TTC549 (cell line): ENCODE data around the gene CHAD.
A peak's percentile ranks its signal among the peaks of the same experiment; 100 is the strongest.

Experiments
- FAIRE-seq: peaks from 2 replicates; lab custom pipeline; 2012; peaks lifted over from hg19 to GRCh38; lab: Jason Lieb, UNC

CHAD gene

DNA sequence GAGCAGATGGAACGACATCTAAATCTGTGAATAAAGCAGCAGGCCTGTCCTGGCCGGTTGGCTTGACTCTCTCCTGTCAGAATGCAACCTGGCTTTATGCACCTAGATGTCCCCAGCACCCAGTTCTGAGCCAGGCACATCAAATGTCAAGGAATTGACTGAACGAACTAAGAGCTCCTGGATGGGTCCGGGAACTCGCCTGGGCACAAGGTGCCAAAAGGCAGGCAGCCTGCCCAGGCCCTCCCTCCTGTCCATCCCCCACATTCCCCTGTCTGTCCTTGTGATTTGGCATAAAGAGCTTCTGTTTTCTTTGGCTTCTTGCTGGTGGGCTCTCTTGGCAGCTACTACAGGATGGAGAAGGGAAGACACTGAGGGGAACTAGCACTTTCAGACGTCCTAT lies 5.8 kb upstream of the CHAD start:
- FAIRE-seq = no peak

DNA sequence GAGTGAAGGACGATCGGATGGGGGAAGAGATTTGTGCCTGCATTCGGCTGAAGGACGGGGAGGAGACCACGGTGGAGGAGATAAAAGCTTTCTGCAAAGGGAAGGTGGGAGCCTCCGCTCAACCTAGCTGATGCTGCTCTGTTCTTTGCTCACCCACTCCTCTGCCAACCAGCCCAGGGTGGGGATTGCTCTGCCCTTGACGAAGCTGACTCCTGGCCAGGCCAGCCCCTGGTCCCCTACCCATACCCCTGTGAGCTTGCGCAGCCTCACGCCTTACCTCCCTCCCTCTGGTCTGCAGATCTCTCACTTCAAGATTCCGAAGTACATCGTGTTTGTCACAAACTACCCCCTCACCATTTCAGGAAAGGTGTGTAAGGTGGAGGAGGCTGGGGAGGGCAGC lies 5.2 kb upstream of the CHAD start:
- no peak for FAIRE-seq

DNA sequence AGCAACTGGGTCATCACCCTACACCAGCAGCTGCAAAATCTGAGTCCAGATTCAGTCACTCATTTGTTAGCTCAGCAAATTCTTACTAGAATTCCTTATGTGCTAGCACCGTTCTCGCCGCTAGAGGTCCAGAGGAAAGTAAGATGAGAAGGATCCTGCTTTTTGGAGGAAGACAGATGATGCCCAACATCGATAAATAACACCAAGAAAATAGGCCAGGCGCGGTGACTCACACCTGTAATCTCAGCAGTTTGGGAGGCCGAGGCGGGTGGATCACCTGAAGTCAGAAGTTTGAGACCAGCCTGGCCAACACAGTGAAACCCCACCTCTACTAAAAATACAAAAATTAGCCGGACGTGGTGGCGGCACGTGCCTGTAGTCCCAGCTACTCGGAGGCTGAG lies 4.1 kb upstream of the CHAD start:
- FAIRE-seq = peak; percentile 77

DNA sequence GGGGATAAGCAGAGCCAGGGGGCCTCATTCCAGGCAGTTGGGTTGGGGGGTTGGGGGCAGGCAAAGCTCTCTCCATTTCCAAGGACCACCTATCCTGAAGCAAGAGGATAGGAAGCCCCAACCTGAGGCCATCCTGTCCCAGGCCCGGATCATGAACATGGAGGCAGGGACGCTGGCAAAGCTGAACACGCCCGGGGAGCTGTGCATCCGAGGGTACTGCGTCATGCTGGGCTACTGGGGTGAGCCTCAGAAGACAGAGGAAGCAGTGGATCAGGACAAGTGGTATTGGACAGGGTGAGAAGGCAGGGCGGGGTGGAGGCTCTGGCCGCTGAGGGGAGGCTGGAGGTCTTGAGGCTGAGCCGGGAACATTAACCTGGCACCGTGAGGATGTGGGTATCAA lies 3.6 kb upstream of the CHAD start:
- FAIRE-seq = no peak

DNA sequence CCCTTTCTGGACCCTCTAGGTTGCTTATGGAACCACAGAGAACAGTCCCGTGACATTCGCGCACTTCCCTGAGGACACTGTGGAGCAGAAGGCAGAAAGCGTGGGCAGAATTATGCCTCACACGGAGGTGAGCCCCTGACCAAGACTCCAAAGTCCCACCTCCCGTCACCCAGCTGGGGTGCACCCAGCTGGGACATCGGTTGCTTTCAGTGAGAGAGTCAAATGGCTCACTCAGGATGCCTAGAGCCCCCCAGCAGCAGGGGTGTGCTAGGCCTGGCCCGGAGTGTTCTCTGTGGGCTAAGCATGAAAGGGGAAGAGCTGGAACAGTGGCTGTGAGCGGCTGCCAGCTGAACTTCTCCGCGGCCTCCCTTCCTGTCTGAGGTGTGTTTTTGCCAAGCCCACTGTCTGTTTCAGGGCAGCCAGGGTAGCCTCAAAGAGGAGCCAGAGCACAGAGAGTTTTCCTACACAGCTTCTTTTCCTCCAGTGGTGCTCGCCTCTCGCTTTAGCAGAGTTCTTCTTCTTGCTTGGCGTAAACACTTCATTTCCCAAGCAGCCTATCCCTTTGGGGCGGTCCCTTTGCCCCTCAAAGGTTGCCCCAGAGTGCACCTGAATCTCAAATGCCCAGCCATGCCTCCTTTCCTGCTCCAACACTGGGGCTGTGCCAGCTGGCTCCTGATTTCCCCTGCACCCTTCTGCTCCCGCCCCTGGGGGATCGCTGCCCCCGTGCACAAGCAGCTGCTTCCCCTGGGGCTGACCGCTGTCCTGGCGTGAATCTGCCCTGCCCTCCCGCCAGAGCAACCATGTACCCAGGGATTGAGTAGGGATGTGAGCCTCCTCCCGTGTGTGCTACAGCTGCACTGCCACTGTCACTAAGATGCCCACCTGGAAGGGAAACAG lies 2.6 kb upstream of the CHAD start:
- no peak for FAIRE-seq

DNA sequence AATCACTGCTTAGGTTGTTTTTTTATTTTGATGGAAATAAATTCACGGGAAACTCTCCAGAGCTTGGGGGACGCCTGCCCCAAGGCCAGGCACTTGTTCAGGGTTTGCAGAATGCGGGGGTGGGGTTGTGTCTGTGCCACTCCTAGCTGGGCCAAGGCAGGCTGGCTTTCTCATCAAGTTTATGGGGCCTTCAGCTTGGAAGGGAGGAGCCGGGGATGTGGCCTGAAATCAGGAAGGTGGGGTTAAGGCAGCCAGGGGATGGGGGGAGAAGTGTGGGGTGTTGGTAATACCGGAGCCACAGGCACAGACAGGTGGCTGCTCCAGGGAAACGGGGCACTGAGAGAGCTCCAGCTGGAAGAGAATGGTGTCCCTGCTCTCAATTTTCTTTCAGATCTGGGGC lies 1.7 kb upstream of the CHAD start:
- no peak for FAIRE-seq

DNA sequence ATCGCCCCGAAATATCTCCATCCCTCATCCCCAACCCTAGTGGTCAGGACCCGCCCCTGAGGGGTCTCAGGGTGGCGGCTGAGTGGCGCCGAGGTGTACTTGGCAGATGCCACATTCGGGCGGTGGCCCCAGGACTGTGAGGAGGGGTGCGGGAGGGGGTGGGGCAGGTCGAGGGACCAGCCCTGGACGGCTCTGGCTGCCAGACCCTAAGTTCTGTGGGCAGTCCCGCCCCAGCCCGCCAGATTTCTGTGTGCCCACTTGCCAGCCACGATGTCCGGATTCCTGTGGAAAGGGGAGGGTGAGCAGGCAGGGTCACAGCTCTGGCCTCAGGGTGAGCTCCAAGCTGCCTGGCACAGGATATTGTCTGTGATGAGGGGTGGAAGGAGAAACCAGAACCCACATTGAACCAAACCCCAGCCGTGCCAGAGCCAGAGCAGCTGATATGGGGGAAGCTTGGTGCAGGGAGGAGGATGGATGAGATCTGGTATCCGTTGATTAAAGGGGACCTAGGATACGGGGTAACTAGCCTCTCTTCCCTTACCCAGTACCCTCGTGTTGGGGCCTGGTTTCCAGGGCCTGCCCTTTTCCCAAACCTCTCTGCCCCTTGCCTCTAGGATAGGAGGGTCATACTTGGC lies 1.1 kb upstream of the CHAD start:
- no peak for FAIRE-seq

DNA sequence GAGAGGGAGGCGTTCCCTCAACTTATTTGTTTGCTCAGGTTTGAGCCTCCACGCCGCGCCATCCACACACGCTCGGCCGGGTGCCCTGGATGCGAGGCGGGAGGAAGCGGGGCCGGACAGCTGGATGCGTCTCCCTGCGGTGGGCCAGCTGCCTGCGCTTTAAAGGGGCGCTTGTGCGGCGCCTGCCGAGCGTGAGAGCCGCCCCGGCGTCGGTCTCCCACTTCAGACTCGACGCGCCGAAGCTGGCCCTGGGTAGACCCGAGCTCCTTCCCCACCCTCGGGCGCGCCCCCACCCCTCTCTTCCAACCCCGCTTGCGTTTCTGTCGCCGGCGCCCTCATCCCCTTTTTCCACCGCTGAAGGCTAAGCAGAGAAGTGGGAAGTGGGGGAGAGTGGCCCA lies 527 bp upstream of the CHAD start:
- no peak for FAIRE-seq

DNA sequence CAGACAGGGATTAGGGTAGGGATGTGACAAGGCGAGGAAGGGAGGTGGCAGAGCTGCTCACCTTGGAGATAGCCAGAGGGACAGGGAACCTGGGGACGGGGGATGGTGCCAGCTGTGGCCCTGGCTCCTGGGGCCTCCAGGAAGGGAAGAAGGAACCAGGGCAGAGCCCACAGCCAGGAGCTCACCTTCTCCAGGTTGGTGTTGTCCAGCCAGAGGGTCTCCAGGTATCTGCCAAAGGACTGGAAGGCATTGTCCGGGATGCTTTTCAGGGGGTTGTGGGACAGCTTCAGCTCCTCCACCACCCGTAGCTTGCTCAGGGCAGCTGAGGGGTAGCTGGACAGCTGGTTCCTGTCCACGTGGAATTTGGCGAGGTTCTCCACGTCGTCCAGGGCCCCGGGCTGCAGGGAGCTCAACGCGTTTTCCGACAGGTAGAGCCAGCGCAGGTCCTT lies 801 bp downstream of the CHAD start:
- FAIRE-seq = no peak

DNA sequence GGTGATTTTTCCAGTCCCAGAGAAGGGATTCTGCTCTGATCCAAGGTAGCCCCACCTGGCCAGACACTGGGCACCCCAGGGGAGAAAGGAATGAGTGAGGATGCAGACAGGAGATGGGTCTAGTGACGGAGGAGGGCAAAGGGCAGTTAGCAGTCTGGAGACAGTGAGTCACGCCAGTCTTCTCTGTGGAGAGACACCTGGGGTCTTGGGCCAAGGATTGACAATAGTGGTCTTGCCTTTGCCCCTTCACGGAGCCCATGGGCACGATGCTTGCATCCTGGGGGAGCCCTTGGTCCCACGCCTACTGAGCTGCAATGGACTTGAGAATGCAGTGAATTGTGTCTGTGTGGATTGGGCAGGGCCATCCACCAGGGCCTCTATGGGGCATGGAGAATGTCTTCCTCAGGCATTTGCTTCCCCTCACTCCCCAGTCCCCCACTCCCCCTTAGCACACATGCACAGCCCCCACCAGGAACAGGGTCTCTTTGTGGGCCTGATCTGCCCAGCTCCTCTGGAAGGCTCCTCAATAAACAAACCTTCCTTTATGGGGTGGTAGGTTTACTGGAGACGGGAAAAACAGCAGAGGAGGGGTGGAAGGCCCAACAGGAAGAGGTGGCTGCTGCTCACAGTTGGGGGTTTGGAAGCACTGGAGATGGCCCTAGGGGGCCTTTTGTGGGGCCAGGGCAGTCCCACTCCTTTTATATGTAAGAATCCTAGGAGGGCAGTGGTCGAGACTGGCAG lies 1.4 kb downstream of the CHAD start:
- FAIRE-seq = no peak

DNA sequence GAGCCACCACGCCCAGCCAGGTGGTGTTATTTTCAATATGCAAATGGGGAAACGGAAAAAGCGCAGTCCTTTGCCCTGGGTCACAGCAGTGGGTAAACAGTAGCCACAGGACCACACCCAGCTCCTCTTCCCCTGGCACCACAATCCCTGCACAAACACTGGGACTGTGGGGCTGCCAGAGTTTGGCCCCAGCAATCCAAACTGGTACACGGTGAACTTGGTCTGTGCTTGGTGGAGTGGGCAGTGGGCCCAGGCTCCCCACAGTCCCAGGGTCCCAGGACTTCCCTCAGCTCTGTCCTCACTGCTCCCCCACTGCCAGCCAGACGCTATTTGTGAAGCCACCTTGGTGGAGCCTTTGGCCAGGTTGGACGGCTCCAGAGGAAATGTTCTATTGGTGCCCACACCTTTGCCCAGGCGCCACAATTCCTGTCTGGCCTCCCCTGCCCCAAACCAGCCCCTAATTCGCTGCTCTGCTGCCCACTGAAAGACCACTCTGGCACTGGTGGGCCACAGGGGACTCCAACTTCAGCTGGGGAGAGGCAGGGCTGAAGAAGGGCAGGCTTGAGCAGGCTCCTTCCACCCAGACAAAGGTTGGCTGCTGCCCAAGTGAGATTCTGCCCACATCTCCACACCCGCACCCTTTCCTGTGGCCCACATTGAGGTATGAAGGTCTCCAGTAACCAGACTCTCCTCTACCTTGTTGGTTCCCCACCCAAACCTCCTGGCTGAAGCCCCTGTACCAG lies 2.1 kb downstream of the CHAD start:
- FAIRE-seq = no peak

DNA sequence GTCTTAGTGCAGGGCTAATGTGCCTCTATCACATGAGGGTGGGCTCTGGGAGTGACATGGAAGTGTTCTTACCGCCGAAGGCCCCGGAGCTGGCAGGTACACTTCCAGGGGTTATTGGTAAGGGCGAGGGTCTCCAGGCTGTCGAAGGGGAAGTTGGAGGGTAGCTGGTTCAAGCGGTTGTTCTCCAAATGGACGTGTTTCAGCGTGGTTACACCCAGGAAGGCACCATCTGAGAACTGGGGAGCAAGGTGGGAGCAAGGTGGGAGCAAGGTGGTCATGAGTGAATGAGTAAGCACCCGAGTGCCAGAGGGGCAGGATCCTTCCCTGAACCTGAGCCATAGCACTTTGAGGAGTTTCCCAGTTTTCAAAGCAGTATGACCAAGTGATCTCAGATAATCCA lies 3.0 kb downstream of the CHAD start:
- no peak for FAIRE-seq

DNA sequence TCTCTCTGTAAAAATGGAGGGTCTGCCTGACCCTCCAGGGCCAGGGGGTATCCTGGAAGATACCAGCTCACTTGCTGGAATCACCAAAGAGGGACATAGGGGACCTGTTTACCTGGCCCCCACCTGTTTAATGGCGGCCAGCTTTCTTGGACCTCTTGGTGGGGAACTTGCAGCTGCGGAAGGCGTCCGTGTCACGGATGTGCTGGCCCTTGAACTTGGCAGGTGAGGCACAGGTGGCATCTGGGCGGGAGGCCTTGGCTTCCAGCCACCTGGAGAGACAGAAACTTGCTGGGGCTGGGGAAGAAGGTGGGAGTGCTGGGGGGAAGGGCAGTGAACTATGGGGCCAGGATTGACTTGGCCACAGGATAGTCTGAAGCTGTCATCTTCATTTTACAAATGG lies 3.5 kb downstream of the CHAD start:
- FAIRE-seq = no peak

DNA sequence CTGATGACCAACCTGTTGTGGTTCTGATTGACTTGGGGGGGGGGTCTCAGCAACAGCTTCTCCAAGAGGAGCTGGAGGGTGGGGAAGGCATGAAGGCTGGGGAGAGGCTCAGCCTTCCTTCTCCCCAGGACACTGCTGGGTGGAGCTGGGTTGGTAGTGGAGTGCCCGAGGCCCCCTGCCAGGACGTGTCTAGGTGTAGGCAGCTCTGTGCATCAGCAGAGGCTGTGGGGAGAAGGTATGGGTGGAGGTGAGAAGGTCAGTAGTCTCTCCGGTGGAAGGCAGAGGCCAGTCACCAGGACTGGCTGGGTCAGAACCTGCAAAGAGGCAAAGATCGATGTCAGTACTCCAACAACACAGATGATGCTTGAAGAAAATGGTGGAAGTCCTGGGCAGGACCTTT lies 3.9 kb downstream of the CHAD start:
- no peak for FAIRE-seq

DNA sequence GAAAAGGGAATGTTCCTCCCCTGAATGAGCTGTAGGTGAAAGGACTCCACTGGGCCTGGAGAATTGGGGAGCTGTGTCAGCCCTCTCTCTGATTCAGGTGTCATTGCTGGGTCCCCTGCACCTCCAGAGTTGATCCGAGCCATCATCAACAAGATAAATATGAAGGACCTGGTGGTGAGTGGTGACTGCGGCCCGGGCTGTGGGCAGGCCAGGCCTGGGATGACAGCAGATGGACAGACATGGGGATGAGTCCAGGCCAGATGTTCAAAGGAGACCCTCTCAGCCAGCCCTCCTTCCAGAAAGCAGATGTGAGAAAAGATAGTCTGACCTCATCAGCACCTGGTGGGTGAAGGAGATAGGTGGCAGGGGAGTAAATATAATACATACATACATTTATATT lies 4.6 kb downstream of the CHAD start:
- no peak for FAIRE-seq

DNA sequence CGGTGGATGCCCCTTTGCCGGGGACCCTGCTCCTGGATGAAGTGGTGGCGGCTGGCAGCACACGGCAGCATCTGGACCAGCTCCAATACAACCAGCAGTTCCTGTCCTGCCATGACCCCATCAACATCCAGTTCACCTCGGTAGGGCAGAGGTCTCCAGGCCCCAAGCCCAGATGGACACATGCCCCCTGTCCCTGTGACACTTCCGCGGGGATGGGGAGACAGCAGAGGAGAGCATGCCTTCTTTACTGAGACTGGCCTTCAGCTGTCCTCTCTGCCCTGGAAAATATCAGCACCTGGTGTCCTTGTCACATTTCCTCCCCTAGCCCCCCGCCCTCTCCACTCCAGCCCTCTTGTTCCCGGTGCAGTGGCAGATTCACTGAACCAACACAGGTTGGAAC lies 6.2 kb downstream of the CHAD start:
- no peak for FAIRE-seq

DNA sequence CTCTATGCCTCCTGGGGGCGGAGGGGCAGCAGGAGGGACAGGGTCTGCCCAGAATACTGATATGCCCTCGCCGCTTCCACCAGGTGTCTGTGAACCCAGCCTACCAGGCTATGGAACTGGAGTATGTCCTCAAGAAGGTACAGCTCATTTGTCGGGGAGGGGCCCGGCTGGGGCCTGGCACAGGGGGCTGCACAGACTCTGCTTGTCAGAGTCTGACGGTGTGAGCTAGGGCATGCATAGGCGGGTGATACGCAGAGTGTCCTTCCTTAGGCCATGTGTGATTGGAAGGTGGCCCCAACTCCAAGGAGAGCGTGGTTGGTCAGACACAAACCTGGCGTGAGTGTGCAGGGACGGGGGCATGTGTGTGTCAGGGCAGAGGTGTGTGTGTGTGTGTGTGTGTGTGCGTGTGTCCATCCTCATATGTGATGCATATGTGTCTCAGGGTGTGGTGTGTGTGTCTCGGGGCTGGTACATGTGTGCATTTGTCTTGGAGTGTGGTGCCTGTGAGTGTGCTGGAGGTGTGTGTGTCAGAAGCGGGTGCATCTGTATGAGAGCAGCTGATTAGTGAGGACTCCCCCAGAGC lies 7.0 kb downstream of the CHAD start:
- FAIRE-seq = no peak

DNA sequence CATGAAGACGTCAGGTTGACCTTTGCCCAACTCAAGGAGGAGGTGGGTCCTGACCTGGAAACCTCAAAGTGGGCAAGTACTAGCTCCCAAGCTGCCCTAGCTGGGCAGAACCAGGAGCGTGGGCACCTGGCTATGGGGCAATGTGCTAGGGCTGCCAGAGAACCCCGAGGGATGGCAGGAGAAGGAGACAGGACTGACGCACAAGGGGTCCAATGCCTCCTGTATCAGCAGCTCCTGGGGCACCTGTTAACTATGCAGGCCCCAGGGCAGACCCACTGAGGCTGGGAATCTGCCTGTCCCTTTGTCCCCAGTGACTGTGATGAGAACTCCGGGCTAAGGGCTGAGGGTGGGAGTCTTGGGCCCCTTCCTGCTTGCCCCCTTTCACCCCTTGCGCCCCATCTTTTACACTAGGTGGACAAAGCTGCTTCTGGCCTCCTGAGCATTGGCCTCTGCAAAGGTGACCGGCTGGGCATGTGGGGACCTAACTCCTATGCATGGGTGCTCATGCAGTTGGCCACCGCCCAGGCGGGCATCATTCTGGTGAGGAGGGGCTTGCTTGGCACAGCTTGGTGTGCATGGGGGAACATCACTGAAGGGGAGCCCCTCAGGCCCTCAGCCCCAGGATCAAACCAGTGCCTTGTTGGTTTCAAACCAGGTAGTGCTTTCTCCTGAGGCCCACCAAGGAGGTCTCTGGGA lies 7.7 kb downstream of the CHAD start:
- FAIRE-seq = no peak

DNA sequence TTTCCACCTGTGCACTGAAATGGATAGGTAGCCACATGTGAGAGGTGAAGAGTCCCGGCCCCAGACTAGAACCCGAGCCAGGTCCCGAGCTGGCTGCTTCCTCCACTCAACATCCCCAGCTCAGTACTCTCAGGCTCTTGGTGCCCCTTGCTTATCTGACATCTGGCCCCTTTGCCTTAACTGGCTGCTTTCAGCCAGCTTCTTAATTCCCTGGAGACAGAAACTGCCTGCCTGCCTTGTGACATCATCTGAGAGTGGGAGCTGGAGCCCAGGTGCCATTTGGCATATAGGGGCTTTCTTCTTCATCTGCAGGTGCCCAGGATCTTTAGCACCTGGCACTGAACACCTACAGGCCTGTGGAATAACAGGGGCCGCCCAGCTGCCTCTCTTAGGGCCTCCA lies 8.9 kb downstream of the CHAD start:
- no peak for FAIRE-seq

DNA sequence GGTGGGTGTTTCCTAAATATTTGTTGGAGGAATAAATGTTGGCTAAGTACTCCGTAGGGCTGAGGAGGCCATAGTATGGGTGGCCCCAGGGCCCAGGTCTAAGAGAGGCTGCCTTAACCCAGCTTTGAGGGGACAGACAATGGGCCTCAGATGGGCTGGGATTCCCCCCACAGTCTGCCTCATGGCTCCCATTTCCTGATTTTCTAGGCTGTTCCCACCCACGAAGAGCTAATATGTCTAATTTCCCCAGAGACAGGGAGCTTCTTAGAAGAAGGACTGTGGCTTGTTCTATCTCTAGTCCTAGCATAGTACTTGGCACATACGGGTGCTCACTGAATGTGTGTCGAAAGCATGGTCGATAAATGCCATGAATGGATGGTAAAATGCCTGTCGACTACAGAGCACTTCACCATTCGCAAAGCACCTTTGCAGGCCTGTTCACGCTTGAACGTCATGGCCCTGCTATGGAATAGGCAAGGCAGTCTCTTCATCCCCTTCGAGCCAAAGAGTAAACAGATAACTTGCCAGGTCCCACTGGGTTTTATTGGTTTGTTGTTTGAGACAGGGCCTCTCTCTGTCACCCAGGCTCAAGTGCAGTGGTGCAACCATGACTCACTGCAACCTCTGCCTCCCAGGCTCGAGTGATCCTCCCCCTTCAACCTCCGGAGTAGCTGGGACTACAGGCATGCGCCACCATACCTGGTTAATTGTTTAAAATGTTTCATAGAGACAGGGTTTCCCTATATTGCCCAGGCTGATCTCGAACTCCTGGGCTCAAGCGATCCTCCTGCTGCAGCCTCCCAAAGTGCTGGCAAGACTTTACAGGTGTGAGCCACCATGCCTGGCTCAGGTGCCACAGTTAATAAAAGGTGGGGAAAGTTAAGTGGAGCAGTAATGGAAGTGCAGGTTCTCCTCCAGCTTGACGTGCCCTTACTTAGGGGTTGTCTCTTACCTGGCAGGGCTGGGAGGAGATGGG lies 9.7 kb downstream of the CHAD start:
- no peak for FAIRE-seq
